Lower leg skin (tissue), 3 donors: Measurements from ENCODE around the gene ROM1.

Experiments
- POLR2A ChIP-seq, 2 donors: fragments of 450-650 bp; IDR thresholded peaks; one replicate each; pipeline ENCODE4 v1.6.1; 2016 to 2017; ENCODE audit warnings: antibody characterized with exemption in 2 of 2, mild to moderate bottlenecking in 1 of 2, moderate library complexity in 1 of 2
- TF ChIP-seq, protein P1 (sequence below), 3 donors: fragments of 450-650 bp; IDR thresholded peaks; one replicate each; pipeline ENCODE4 v1.5.1; 2016; ENCODE audit warnings: antibody characterized with exemption in 3 of 3, mild to moderate bottlenecking in 3 of 3, moderate library complexity in 2 of 3

DNA sequence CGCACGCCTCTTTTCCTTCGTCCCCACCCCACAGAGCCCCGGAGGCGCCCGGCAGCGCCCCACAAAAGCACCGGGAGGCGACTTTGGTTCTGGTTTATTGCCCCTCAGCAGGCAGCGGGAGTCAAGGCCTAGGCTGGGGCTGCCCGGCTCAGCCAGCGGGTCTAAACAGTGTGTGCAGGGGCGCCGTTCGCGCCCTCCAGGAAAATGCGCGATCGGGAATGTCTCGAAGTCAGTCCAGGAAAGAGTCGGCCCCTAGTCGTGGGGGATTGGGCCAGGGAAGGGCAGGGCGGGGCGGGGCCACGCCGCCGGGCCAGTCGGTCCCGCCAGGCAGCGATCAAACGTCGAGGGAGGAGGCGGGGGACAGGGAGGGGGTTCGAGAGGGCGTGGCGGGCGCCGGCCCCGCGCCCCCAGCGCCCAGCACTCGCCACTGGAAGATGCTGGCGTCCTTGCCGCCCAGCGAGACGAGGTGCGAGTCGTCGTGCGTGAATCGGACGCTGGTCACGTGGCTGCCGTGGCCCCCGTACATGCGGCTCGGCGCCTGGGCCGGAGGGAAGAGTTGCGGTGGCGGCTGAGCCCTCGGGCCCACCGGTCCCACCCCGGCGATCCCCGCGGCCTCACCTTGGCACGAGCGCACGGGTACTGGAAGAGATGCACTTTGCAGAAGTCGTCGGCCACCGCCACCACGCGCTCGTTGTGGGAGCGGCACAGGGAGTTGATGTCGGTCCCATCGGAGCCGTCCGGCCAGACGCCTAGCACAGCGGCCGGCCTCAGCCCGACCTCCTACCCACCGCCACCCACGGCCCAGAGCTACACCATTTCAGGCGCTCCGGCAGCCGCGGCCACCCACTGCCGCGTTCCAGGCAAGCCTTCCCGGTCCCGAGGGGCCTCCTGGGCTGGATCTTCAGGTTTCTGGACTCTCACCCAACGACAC, 10.7 kb upstream of the ROM1 start:
- TF ChIP-seq, protein P1, sequence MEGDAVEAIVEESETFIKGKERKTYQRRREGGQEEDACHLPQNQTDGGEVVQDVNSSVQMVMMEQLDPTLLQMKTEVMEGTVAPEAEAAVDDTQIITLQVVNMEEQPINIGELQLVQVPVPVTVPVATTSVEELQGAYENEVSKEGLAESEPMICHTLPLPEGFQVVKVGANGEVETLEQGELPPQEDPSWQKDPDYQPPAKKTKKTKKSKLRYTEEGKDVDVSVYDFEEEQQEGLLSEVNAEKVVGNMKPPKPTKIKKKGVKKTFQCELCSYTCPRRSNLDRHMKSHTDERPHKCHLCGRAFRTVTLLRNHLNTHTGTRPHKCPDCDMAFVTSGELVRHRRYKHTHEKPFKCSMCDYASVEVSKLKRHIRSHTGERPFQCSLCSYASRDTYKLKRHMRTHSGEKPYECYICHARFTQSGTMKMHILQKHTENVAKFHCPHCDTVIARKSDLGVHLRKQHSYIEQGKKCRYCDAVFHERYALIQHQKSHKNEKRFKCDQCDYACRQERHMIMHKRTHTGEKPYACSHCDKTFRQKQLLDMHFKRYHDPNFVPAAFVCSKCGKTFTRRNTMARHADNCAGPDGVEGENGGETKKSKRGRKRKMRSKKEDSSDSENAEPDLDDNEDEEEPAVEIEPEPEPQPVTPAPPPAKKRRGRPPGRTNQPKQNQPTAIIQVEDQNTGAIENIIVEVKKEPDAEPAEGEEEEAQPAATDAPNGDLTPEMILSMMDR (IDR thresholded peaks at IDR 0.05): no peak
- TF ChIP-seq POLR2A (IDR thresholded peaks at IDR 0.05): no peak
